ENCODE data around the gene PATL2.

PATL2 gene

GRCh38 chr15:44656298-44656697 is 54.8 kb downstream of the PATL2 start:
- Histone ChIP-seq H3K27me3 (ENCODE audit: control insufficient read depth, insufficient read depth, low read length) (no peaks in the 10 kb centered on the region), H3K79me2 (no peaks in the 10 kb centered on the region), H2AFZ (no peak overlapping the region), H3K36me3 (ENCODE audit: control insufficient read depth, insufficient read depth, low read length) (no peaks in the 10 kb centered on the region), H3K4me1 (no peaks in the 10 kb centered on the region), H3K9ac (no peak overlapping the region), H3K27ac (no peak overlapping the region), H3K4me2 (ENCODE audit: low read length) (no peak overlapping the region), H3K4me3 (ENCODE audit: low read depth, low read length) (no peak overlapping the region), H3K9me3 (ENCODE audit: control insufficient read depth, low read length) (no peaks in the 10 kb centered on the region)
- no peak for TF ChIP-seq CTCF (IDR thresholded peaks at IDR 0.05)

- no peak overlapping the region for H3K4me3 ChIP-seq (ENCODE audit: low read depth, low read length)
- no peaks in the 10 kb centered on the region for H3K36me3 ChIP-seq (ENCODE audit: control insufficient read depth, insufficient read depth, low read length)
- no peak overlapping the region for H3K4me2 ChIP-seq (ENCODE audit: low read length)
- H3K79me2 ChIP-seq, result no peaks in the 10 kb centered on the region
- no peak for TF ChIP-seq CTCF (IDR thresholded peaks at IDR 0.05)
- no peaks in the 10 kb centered on the region for H3K27me3 ChIP-seq (ENCODE audit: control insufficient read depth, insufficient read depth, low read length)
- H3K4me1 ChIP-seq, result no peaks in the 10 kb centered on the region
- H3K9ac ChIP-seq, result no peak overlapping the region
- no peaks in the 10 kb centered on the region for H3K9me3 ChIP-seq (ENCODE audit: control insufficient read depth, low read length)
- H3K27ac ChIP-seq, result no peak overlapping the region
- no peak overlapping the region for H2AFZ ChIP-seq
Observed at GRCh38 chr15:44654858-44655257, 56.3 kb downstream of the PATL2 start.

- no peaks in the 10 kb centered on the region for H3K4me1 ChIP-seq
- no peaks in the 10 kb centered on the region for H3K36me3 ChIP-seq (ENCODE audit: control insufficient read depth, insufficient read depth, low read length)
- no peak overlapping the region for H2AFZ ChIP-seq
- H3K27ac ChIP-seq, result no peak overlapping the region
- H3K9me3 ChIP-seq (ENCODE audit: control insufficient read depth, low read length), result no peaks in the 10 kb centered on the region
- H3K4me2 ChIP-seq (ENCODE audit: low read length), result no peak overlapping the region
- no peak overlapping the region for H3K9ac ChIP-seq
- no peak overlapping the region for H3K4me3 ChIP-seq (ENCODE audit: low read depth, low read length)
- TF ChIP-seq CTCF (IDR thresholded peaks at IDR 0.05), result no peak
- no peaks in the 10 kb centered on the region for H3K27me3 ChIP-seq (ENCODE audit: control insufficient read depth, insufficient read depth, low read length)
- H3K79me2 ChIP-seq, result peaks cover 5% of the 10 kb centered on the region
Observed at GRCh38 chr15:44647637-44648036, 63.5 kb downstream of the PATL2 start.

- H3K4me1 ChIP-seq, result no peaks in the 10 kb centered on the region
- H3K4me2 ChIP-seq (ENCODE audit: low read length), result no peak overlapping the region
- H3K9me3 ChIP-seq (ENCODE audit: control insufficient read depth, low read length), result no peaks in the 10 kb centered on the region
- H3K4me3 ChIP-seq (ENCODE audit: low read depth, low read length), result no peak overlapping the region
- H3K79me2 ChIP-seq, result peaks cover 5% of the 10 kb centered on the region
- no peak overlapping the region for H3K9ac ChIP-seq
- no peak overlapping the region for H3K27ac ChIP-seq
- no peak overlapping the region for H2AFZ ChIP-seq
- H3K27me3 ChIP-seq (ENCODE audit: control insufficient read depth, insufficient read depth, low read length), result no peaks in the 10 kb centered on the region
- no peak for TF ChIP-seq CTCF (IDR thresholded peaks at IDR 0.05)
- no peaks in the 10 kb centered on the region for H3K36me3 ChIP-seq (ENCODE audit: control insufficient read depth, insufficient read depth, low read length)
Observed at GRCh38 chr15:44647036-44647435, 64.1 kb downstream of the PATL2 start.

GRCh38 chr15:44646460-44646859 is 64.7 kb downstream of the PATL2 start:
- Histone ChIP-seq H3K79me2 (peaks cover 5% of the 10 kb centered on the region), H3K9ac (no peak overlapping the region), H3K9me3 (ENCODE audit: control insufficient read depth, low read length) (no peaks in the 10 kb centered on the region), H3K4me1 (no peaks in the 10 kb centered on the region), H3K27me3 (ENCODE audit: control insufficient read depth, insufficient read depth, low read length) (no peaks in the 10 kb centered on the region), H3K27ac (no peak overlapping the region), H3K4me2 (ENCODE audit: low read length) (no peak overlapping the region), H2AFZ (no peak overlapping the region), H3K4me3 (ENCODE audit: low read depth, low read length) (no peak overlapping the region), H3K36me3 (ENCODE audit: control insufficient read depth, insufficient read depth, low read length) (no peaks in the 10 kb centered on the region)
- TF ChIP-seq CTCF (IDR thresholded peaks at IDR 0.05), result no peak
